ENCODE data around the gene AKAP13. TPM values are rescaled to one million over a fixed set of nuclear protein-coding genes. Genes with fewer than 3 reads are reported as not detected.

The AKAP13 gene
- total and polyA plus RNA-seq, 2 of the 8 experiments (the other 6 are each of a cell fraction or from before 2014, with no cell fraction given) = 14.0 to 46.2 TPM

DNA sequence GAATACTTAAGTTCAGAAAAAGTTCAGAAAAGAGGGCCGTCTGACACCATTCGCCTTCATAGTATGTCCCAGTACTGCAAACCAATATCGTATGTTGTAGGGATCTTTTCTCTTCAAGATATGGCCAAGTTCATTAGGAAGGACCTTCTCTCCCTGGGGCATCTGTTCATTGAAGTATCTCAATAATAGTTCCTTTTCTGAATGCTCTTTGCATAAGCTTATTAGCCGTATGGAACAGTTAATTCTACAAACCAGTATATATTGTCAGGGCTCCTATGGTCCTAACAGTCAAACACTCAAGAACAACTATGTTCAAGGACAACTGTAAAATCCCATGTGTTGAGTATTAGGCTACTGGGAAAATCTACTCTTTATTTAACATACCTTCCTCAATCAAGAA, 211.2 kb downstream of the AKAP13 start:
- Histone ChIP-seq H4K20me1 (replicated peaks in 1 of 2; ENCODE audit: control insufficient read depth in 1 of 2, insufficient read depth in 2 of 2, low read length in 2 of 2) (no peaks in the 10 kb centered on the region), H3K4me3 (ENCODE audit: extremely low read depth in 1 of 4, insufficient read depth in 2 of 4, low read depth in 3 of 4, low read length in 4 of 4) (no peak overlapping the region), H3K36me3 (ENCODE audit: control insufficient read depth in 2 of 4, insufficient read depth in 4 of 4, low read length in 3 of 4) (no peaks in the 10 kb centered on the region; a peak in 2 of 8 replicates), H3K9me3 (ENCODE audit: insufficient read depth in 2 of 2, low read depth in 1 of 2, low read length in 1 of 2) (no peaks in the 10 kb centered on the region; a peak in 1 of 4 replicates), H3K23ac (ENCODE audit: insufficient read length) (no peak overlapping the region), H3K79me2 (ENCODE audit: control insufficient read depth in 1 of 2, insufficient read depth in 2 of 2, low read length in 2 of 2) (no peaks in the 10 kb centered on the region), H2BK5ac (ENCODE audit: low read depth, low read length) (no peak overlapping the region), H3K56ac (replicated peaks; ENCODE audit: insufficient read length, low read depth, low read length) (no peak overlapping the region), H3K27me3 (replicated peaks in 1 of 4; ENCODE audit: control insufficient read depth in 3 of 4, extremely low read depth in 1 of 4, insufficient read depth in 3 of 4, low read length in 3 of 4) (no peaks in the 10 kb centered on the region), H2BK120ac (replicated peaks; ENCODE audit: low read depth, low read length) (no peak overlapping the region), H3K4me1 (replicated peaks in 1 of 4; ENCODE audit: control insufficient read depth in 3 of 4, insufficient read depth in 4 of 4, low read length in 3 of 4) (peaks cover 0 to 4% (median 0%) of the 10 kb centered on the region in 4 experiments; a peak in 1 of 7 replicates), H3K4ac (replicated peaks; ENCODE audit: insufficient read length, low read depth, low read length) (no peak overlapping the region), H2AFZ (ENCODE audit: low read length) (no peak overlapping the region), H2AK5ac (ENCODE audit: low read depth, low read length) (no peak overlapping the region), H4K91ac (replicated peaks; ENCODE audit: insufficient read length, low read length) (no peak overlapping the region), H3K79me1 (ENCODE audit: low read depth, low read length) (no peaks in the 10 kb centered on the region), H3K23me2 (ENCODE audit: low read depth, low read length) (no peaks in the 10 kb centered on the region), H2BK20ac (ENCODE audit: low read length) (no peak overlapping the region), H3K27ac (ENCODE audit: low read depth, low read length) (no peak overlapping the region), H4K5ac (ENCODE audit: insufficient read length, low read depth, low read length) (no peak overlapping the region), H3K9ac (replicated peaks in 1 of 4; ENCODE audit: extremely low read depth in 1 of 4, low read depth in 3 of 4, low read length in 3 of 4) (no peak overlapping the region), H4K8ac (ENCODE audit: extremely low read depth, insufficient read depth, low read length) (no peak overlapping the region), H3K18ac (ENCODE audit: extremely low read depth, low read length) (no peak overlapping the region), H3K4me2 (ENCODE audit: insufficient read depth in 1 of 2, low read depth in 2 of 2, low read length in 2 of 2) (no peak overlapping the region), H3K14ac (ENCODE audit: insufficient read length) (no peak overlapping the region), H2BK12ac (ENCODE audit: low read depth, low read length) (no peak overlapping the region), H2BK15ac (ENCODE audit: low read length) (no peak overlapping the region)
- POLR2A ChIA-PET (ENCODE audit: partially characterized antibody) = interaction anchor here (0.9 kb wide), 1 partner anchor 11 kb away, joined by 3 read pairs; no protein-coding TSS in a partner anchor
- no peak for DNase-seq (ENCODE audit: low read depth in 1 of 2, low spot score in 2 of 2)
- no peak for FAIRE-seq
- CTCF ChIA-PET (ENCODE audit: partially characterized antibody) = interaction anchor here (1.1 to 2.0 kb wide), 4 partner anchors 10 to 49 kb away, joined by 3 to 9 read pairs (median 6); no protein-coding TSS in a partner anchor
- TF ChIP-seq RXRA (IDR thresholded peaks at IDR 0.05; ENCODE audit: insufficient read depth, low read depth, low read length) = no peak
- TF ChIP-seq POU5F1 (IDR thresholded peaks at IDR 0.05; ENCODE audit: low read depth, low read length) = no peak
- TF ChIP-seq TAF7 (optimal IDR thresholded peaks at IDR 0.05; ENCODE audit: borderline replicate concordance, low read depth, low read length) = no peak
- no peak for TF ChIP-seq EGR1 (IDR thresholded peaks at IDR 0.05; ENCODE audit: borderline replicate concordance, low read depth, low read length)
- TF ChIP-seq CHD2 (IDR thresholded peaks at IDR 0.05; ENCODE audit: low read length) = no peak
- 92% methylated on average over 4 of the region's 4 CpGs; no CpG with 5 or more reads in 1 of the 2 experiments for WGBS, 2 experiments (ENCODE audit: extremely low coverage in 1 of 2, insufficient coverage in 1 of 2, insufficient read length in 1 of 2, insufficient replicate concordance in 2 of 2, low coverage in 1 of 2, low lambda C conversion rate in 2 of 2, missing lambda C conversion rate in 1 of 2)

Data from H1 (cell line).